PC-9 (cell line): ENCODE results near the gene VTA1. TPM values are rescaled to one million over a fixed set of nuclear protein-coding genes. Genes with fewer than 3 reads are reported as not detected.

ENCODE experiments used
- BruUV-seq: library from RNA; stranded (reverse); fragments of 400-500 nt; replicated peaks from 2 replicates; lab custom pipeline; 2021; lab: Mats Ljungman, UMichigan
- CTCF ChIA-PET: fragments of 300-600 bp; sonication (Branson Sonifier 250); formaldehyde crosslinking; loops from one replicate; lab custom pipeline; 2022; ENCODE audit warnings: antibody characterized with exemption; lab: Charles Lee
- POLR2A ChIA-PET: fragments of 300-600 bp; sonication (Branson Sonifier 250); formaldehyde crosslinking; loops from one replicate; lab custom pipeline; 2022; ENCODE audit warnings: antibody characterized with exemption; ENCODE audit not compliant: unreplicated experiment; lab: Charles Lee
- DNase-seq, 2 experiments: peaks; one replicate each; pipeline versions ENCODE4 v3.0.0 to v3.0.0-alpha.2; 2015 to 2022; ENCODE audit warnings: mixed read lengths in 1 of 2
- H2AFZ ChIP-seq: fragments of 200-600 bp; sonication (generic); 2 replicates; pipeline ENCODE4 v1.8.1; 2017; ENCODE audit warnings: antibody characterized with exemption
- H3F3A ChIP-seq: fragments of 200-600 bp; sonication (generic); 2 replicates; pipeline ENCODE4 v1.8.1; 2017; ENCODE audit warnings: antibody characterized with exemption, mild to moderate bottlenecking, low read depth; ENCODE audit not compliant: insufficient read depth
- H3K27ac ChIP-seq: fragments of 200-600 bp; sonication (generic); 2 replicates; pipeline ENCODE4 v1.6.1; 2016; ENCODE audit warnings: mixed run types
- H3K27me3 ChIP-seq: fragments of 200-600 bp; sonication (generic); 2 replicates; pipeline ENCODE4 v1.6.1; 2016; ENCODE audit warnings: low read depth, mixed run types; ENCODE audit not compliant: insufficient read depth
- H3K36me3 ChIP-seq: fragments of 200-600 bp; sonication (generic); 2 replicates; pipeline ENCODE4 v1.6.1; 2016; ENCODE audit warnings: low read depth, mixed run types
- H3K4me1 ChIP-seq: fragments of 200-600 bp; sonication (generic); replicated peaks from 2 replicates; pipeline ENCODE4 v1.6.1; 2016; ENCODE audit warnings: mixed run types; ENCODE audit not compliant: insufficient read depth
- H3K4me2 ChIP-seq: fragments of 200-600 bp; sonication (generic); 2 replicates; pipeline ENCODE4 v1.6.1; 2017; ENCODE audit warnings: mixed run types
- H3K4me3 ChIP-seq: fragments of 200-600 bp; sonication (generic); 2 replicates; pipeline ENCODE4 v1.6.1; 2016; ENCODE audit warnings: mixed run types
- H3K79me2 ChIP-seq: fragments of 200-600 bp; sonication (generic); 2 replicates; pipeline ENCODE4 v1.6.1; 2017; ENCODE audit warnings: low read depth, mixed run types
- H3K9me2 ChIP-seq: fragments of 200-600 bp; sonication (generic); 2 replicates; pipeline ENCODE4 v1.8.1; 2017; ENCODE audit warnings: mild to moderate bottlenecking; ENCODE audit not compliant: insufficient read depth
- H3K9me3 ChIP-seq: fragments of 200-600 bp; sonication (generic); 2 replicates; pipeline ENCODE4 v1.8.1; 2016; ENCODE audit warnings: low read depth; ENCODE audit not compliant: insufficient read depth
- H4K20me1 ChIP-seq: fragments of 200-600 bp; sonication (generic); 2 replicates; pipeline ENCODE4 v1.8.1; 2017; ENCODE audit not compliant: insufficient read depth
- CTCF ChIP-seq: fragments of 200-600 bp; sonication (generic); conservative IDR thresholded peaks from 2 replicates; pipeline ENCODE4 v1.6.1; 2017; ENCODE audit warnings: mixed run types, antibody characterized with exemption, mild to moderate bottlenecking, moderate library complexity
- EZH2 ChIP-seq: fragments of 200-600 bp; sonication (generic); IDR thresholded peaks from 2 replicates; pipeline ENCODE4 v1.8.0; 2017; ENCODE audit warnings: antibody characterized with exemption, low read depth
- intact Hi-C: fragments of 100-400 bp; cut with micrococcal nuclease; formaldehyde crosslinking; loops from one replicate; pipeline ENCODE4 v1.10.0; 2022; ENCODE audit not compliant: unreplicated experiment
- total RNA-seq: library from RNA; stranded (reverse); gene quantifications from 2 replicates; pipeline ENCODE4 v1.2.3, GENCODE V29; 2021

Gene VTA1
- total RNA-seq, 1 experiment from 2014 or later = 52.0 TPM

- intact Hi-C loops = no loop called here
- Histone ChIP-seq H4K20me1 (no peaks in the 10 kb centered on the region), H3F3A (no peaks in the 10 kb centered on the region), H3K4me3 (no peak overlapping the region), H3K4me1 (no peaks in the 10 kb centered on the region), H3K36me3 (no peaks in the 10 kb centered on the region), H3K27ac (no peak overlapping the region), H3K9me3 (0 out of 2 replicates have a peak, but pooled peaks cover 3% of the 10 kb centered on the region), H3K4me2 (no peak overlapping the region), H3K27me3 (no peaks in the 10 kb centered on the region), H3K79me2 (no peaks in the 10 kb centered on the region), H3K9me2 (no peaks in the 10 kb centered on the region; the same call in 1 of the 2 replicates), H2AFZ (peak overlapping the region; percentile 52)
- BruUV-seq = no TSS peak
- TF ChIP-seq CTCF (no peak), EZH2 (no peak)
- ChIA-PET CTCF (no interaction called here), POLR2A (no interaction called here)
- no peak for DNase-seq
Measured at GRCh38 chr6:142236691-142237090, 89.6 kb downstream of the VTA1 start.

- TF ChIP-seq EZH2 (no peak), CTCF (no peak)
- POLR2A ChIA-PET = no interaction called here
- intact Hi-C loops = no loop called here
- H3K4me2 ChIP-seq = no peak overlapping the region
- CTCF ChIA-PET = no interaction called here
- no peaks in the 10 kb centered on the region for H4K20me1 ChIP-seq
- no peak overlapping the region for H2AFZ ChIP-seq
- no peaks in the 10 kb centered on the region for H3K79me2 ChIP-seq
- no peaks in the 10 kb centered on the region for H3K36me3 ChIP-seq
- H3F3A ChIP-seq = no peaks in the 10 kb centered on the region
- no peak for DNase-seq
- H3K27me3 ChIP-seq = no peaks in the 10 kb centered on the region
- BruUV-seq = no TSS peak
- H3K9me2 ChIP-seq = no peaks in the 10 kb centered on the region; the same call in 1 of the 2 replicates
- H3K9me3 ChIP-seq = 0 out of 2 replicates have a peak, but pooled peaks cover 3% of the 10 kb centered on the region
- no peaks in the 10 kb centered on the region for H3K4me1 ChIP-seq
- H3K27ac ChIP-seq = no peak overlapping the region
- no peak overlapping the region for H3K4me3 ChIP-seq
Measured at GRCh38 chr6:142238881-142239280, 91.8 kb downstream of the VTA1 start.

GRCh38 chr6:142240179-142240578 lies 93.1 kb downstream of the VTA1 start:
- ChIA-PET CTCF (no interaction called here), POLR2A (interaction anchor here (1.0 kb wide), 1 partner anchor 544 kb away, joined by 3 read pairs; no protein-coding TSS in a partner anchor)
- no peaks in the 10 kb centered on the region for H3F3A ChIP-seq
- BruUV-seq = no TSS peak
- no peak overlapping the region for H3K27ac ChIP-seq
- H3K4me2 ChIP-seq = no peak overlapping the region
- intact Hi-C loops = no loop called here
- H3K4me1 ChIP-seq = no peaks in the 10 kb centered on the region
- TF ChIP-seq EZH2 (no peak), CTCF (no peak)
- no peaks in the 10 kb centered on the region for H4K20me1 ChIP-seq
- no peaks in the 10 kb centered on the region for H3K36me3 ChIP-seq
- H3K9me3 ChIP-seq = no peaks in the 10 kb centered on the region
- no peak for DNase-seq
- no peaks in the 10 kb centered on the region; the same call in 1 of the 2 replicates for H3K9me2 ChIP-seq
- no peak overlapping the region for H3K4me3 ChIP-seq
- H3K27me3 ChIP-seq = no peaks in the 10 kb centered on the region
- H2AFZ ChIP-seq = no peak overlapping the region
- H3K79me2 ChIP-seq = no peaks in the 10 kb centered on the region
